NCI-H748 (cell line): ENCODE data around the gene FHL2.

Experiments used
- DNase-seq: peaks from one replicate; lab custom pipeline; 2025; ENCODE audit not compliant: unreplicated experiment; lab: John Stamatoyannopoulos, UW

FHL2 gene, protein sequence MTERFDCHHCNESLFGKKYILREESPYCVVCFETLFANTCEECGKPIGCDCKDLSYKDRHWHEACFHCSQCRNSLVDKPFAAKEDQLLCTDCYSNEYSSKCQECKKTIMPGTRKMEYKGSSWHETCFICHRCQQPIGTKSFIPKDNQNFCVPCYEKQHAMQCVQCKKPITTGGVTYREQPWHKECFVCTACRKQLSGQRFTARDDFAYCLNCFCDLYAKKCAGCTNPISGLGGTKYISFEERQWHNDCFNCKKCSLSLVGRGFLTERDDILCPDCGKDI

DNA sequence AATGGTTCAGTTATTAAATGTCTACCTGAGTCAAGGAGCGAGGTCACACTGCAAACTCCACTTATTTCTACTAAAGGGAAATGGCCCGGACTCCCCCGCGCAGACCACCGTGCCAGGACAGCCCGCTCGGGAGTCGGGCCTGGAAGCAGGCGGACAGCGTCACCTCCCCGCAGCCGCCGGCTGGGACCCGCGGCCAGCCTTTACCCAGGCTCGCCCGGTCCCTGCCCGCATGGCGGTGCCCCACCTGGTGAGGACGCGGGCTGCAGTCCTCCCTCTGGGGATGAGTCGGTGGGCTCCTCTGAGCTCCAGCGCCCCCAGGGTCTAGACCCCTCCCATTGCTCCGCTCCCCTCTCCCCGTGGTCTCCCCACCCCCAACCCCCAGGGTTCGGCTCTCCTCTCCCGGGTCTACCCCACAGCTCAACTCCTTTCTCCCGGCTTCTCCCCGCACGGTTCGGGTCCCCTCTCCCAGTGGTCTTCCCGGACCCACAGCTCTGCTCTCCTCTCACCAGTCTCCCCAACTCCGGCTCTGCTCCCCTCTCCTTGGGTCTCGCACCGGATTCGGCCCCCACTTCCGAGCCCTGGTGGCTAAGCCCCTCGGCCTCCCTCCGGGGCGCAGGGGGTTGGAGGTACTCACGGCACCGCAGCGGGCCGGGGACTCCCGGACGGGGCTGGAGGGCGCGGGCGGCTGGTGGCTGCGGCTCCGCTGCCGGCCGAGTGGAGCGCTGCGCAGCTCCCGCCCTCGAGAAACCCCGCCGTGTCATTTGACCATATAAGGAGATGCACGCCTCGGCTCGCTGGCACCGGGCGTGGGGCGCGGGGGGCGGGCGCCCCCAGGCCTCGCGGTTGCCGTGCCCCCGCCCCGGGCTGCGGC lies at the start of gene FHL2:
FHL2 (minus strand) TSS at position 716 of the 871 bp plus-strand sequence. CDS start 12,535 bp downstream, outside the sequence.
- peak; percentile 66 for DNase-seq

- no peak for DNase-seq
Measured at GRCh38 chr2:105447476-105447875, 48.6 kb upstream of the FHL2 start.

GRCh38 chr2:105446501-105446900 lies 47.6 kb upstream of the FHL2 start:
- DNase-seq = no peak

- DNase-seq = no peak
Measured at GRCh38 chr2:105445976-105446375, 47.1 kb upstream of the FHL2 start.

GRCh38 chr2:105445498-105445897 lies 46.6 kb upstream of the FHL2 start:
- DNase-seq = no peak

DNA sequence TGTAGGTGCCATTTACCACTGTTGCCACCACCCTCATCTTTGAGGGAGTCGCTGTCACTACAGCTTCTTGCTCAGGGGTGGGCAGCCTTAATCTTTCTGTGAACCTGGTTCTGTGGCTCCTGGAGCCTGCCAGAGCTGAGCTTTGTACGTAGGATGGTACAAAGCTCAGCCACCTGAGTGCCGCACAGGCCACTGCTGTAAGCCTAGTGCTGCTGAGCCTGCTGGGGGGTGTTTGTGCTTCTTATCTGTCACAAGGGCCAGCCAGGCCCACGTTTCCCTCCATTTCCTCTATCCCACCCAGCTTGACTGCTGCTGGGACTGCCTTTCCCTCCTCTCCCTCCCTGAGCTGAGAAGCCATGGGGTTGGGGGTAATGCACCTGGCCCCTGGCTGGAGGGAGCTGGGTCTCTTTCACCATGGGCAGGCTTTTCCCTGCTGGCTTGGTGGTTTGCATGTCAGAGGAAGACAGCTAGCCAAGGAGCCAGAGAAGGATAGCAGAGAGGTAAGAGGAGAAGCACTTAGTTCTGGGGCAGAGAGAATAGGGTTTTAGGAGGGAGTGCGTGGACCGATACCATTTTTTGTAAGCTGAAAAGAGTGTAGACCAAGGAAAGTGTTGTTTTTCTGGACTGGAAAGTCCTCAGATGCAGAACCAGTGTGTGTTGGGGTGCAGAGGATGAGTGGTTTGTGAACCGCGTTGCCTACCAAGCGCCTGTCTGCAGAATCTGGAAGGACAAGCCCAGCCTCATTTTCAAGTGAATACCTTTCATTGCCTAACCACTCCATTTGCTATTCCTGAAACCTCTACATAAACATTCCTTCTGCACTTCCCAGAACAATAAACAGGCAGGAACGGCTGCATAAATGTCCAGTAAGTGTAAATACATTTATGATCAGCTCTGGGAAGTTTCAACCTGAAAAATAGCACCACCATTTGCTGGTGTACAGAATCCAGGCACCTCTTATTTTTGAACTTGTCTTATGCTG lies 45.1 kb upstream of the FHL2 start:
- no peak for DNase-seq

GRCh38 chr2:105442721-105443120 lies 43.9 kb upstream of the FHL2 start:
- no peak for DNase-seq

DNA sequence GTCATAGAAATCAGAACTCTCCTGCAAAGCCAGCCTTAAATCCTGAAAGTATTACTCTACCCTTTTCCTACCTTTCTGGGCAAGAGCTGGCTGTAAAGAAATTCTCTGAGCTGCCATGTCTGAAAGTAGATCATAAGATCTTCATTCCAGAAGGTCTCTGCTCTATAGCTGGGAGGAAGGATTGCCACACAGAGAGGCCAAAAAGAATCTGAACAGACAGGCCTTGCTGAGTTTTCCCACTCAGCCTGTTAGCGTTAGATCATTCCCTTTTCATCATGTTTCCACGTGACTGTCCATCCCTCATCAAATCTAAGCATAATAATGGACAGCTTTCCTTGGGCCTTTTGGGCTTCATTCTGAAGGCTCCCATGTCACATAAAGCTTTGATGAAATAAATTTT lies 43.2 kb upstream of the FHL2 start:
- DNase-seq = no peak

DNA sequence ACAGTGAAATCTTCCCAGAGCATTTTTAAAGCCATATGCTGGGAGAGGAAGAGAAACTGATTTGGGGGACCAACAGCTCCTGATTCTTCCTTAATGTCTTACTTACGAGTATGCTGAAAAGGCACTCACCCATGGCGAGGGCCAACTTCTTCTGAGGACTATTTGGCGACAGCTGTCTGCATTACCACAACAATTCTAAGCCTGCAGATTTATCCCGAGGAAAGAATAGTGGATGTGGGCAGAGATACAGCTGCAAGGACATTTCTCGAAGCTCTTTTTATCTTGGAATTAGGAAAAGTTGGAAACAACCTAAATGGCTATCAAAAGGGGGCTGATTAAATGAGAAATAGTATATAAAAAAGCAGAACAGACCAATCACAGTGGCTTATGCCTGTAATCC lies 40.3 kb upstream of the FHL2 start:
- no peak for DNase-seq

DNA sequence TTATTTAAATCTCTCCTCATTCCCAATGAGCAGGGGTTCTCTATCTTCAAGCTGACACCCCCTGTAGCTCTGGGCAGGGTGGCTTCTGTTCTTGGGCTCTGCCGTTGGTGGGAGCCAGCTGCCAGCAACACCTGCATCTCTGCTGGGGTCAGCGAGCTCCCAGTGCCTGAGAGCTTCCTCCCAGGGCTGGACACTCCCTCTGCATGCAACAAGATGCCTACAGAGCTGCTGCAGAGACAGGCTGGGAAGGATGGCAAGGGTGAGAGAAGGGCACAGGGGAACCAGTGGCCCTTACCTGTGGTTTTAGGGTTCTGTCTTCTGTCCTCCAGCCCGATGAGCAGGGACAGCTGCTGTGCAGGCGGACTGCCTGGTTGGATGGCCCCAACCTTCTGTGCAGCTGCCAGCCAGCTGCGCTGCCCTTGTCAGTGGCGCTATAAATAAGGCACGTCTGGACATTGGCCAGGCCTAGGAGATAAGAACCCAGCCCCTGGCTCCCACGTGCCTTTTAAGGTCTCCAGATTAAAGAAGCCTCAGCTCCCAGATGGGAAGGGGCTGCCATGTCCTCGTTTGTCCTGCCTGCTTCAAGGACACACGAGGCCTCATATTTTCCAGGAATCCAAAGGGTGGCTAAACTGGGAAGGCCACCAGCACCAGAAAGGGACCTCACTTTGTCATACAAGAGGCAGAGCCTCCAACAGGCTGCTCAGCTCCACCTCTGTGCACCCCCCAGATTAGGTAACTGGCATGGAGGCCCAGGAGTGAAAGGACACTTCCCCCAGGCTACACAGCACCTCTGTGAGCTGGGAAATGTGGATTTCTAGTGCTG lies 39.5 kb upstream of the FHL2 start:
- peak; percentile 65 for DNase-seq

DNA sequence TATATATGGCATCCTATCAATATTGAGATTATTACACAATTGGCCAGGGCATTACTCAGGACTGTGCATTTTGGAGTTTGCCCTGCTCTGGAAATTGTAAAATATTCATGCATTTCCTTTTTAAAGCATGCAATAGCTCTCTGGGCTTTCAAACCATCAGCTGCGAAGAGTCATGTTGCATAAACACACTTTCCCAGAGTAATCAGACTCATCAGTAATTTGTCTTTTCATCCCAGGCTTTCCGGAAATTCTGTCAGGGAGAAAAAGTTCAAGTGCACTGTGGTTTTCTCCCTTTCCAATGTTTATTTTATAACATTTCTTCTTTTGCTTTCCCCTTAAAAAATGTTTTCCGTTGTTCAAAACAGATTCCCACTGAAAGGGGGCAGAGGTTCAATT lies 38.9 kb upstream of the FHL2 start:
- peak; percentile 3 for DNase-seq

DNA sequence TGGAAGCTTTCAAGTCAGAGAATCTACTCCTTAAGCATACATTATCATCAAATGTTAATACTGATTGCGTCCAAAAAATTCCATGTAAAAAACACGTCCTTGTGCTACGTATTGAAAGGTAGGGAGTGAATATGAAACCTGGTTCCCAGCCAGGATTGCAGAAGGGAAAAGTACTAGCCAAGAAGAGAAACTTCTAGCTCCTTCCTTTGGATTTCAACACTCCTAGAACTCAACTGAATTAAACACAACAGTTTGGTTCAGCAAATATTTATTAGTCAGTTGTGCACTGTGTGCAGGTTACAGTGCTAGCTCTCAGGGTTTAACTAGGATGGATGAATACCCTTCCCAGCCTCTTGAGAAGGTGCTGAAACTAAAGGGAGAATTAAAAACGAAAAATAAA lies 33.9 kb upstream of the FHL2 start:
- DNase-seq = no peak

DNA sequence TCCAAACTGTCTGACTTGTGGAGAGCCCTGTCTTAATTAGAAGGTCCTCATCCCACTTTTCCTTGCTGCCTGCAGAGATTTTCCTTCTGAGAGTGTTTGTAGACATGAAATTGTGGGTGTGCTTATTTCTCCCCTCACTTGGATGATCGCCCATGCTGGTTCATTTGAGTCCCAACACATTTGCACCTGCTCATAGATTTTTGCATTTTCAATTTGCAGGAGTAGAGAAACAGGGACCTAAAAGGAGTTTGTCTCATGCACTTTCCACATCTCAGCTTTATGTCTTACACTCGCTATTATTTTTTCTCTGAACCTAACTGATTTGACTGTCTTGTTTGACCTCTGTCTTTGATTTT lies 33.2 kb upstream of the FHL2 start:
- DNase-seq = no peak

GRCh38 chr2:105431367-105432043 lies 32.7 kb upstream of the FHL2 start:
- DNase-seq = no peak

GRCh38 chr2:105428387-105429018 lies 29.7 kb upstream of the FHL2 start:
- DNase-seq = no peak

DNA sequence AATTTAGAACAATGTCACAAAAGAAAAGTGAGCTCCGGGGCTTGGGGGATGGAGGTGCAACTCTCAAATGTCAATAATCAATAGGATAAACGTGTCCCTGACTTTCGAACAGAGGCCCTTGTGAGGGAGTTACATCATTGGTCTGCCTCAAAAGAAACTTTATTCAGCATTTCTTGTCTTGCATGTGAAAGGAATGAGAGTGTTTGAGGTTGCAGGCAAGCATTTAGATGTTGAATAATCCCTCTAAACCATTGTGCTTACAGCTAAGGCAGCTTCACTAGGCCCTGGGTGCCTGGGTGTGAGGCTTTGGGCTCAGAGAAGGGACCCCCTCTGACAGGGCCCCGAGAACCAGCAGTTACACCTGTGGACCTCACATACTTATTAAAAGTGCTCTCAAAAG lies 28.6 kb upstream of the FHL2 start:
- DNase-seq = no peak

DNA sequence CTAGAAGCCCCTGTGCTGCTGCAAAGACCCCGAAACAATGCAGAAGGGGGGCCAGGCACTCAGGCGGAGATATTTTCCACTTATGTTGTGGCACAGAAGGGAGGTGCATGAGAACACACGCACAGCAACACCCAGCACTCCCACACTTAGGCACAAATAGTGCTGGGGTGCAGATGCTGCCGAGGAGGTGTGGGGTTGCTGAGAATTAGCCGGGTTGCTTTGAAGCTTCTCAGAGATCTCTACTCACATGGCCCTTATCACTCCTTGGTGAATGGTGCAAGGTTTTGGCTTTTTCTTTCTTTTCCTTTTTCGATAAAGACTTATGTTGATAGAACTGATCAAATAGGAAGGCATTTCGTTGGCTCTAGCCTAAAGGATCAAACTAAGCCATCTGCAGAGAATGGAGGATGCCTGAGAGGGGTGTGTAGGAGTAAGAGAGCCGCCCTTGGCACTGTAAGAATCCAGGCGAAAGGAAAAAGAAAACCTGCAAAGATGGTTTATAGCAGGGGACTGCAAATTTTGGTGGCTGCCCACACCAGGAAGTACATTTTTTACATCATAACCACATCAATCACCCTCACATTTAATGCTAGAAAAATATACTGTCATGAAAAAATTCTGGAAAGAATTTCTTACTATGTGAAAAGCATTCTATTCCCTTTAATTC lies 27.9 kb upstream of the FHL2 start:
- no peak for DNase-seq

GRCh38 chr2:105425936-105426625 lies 27.2 kb upstream of the FHL2 start:
- no peak for DNase-seq
